Suprapubic skin (tissue), 4 donors: ENCODE results near the gene HNRNPK.

Source experiments
- CTCF ChIP-seq, 2 donors: fragments of 200-600 bp in 1 of 2; fragments of 450-650 bp in 1 of 2; sonication (generic) in 1 of 2; IDR thresholded peaks; one replicate each; pipeline ENCODE4 v1.5.1; 2016 to 2019; ENCODE audit warnings: antibody characterized with exemption in 2 of 2, mild to moderate bottlenecking in 1 of 2, moderate library complexity in 1 of 2
- EP300 ChIP-seq: sonication (generic); formaldehyde crosslinking; IDR thresholded peaks from one replicate; pipeline ENCODE4 v1.6.1; 2017; ENCODE audit warnings: antibody characterized with exemption
- POLR2A ChIP-seq, 2 donors: fragments of 450-650 bp; IDR thresholded peaks; one replicate each; pipeline ENCODE4 v1.6.1; 2017; ENCODE audit warnings: antibody characterized with exemption in 2 of 2, mild to moderate bottlenecking in 2 of 2, moderate library complexity in 2 of 2
- POLR2AphosphoS5 ChIP-seq, 3 donors: sonication (generic); formaldehyde crosslinking; IDR thresholded peaks; one replicate each; pipeline ENCODE4 v1.6.1; 2017; ENCODE audit warnings: antibody characterized with exemption in 3 of 3

GRCh38 chr9:83936523-83936922 is 43.5 kb downstream of the HNRNPK start:
- TF ChIP-seq CTCF (IDR thresholded peaks at IDR 0.05) (no peak), POLR2A (IDR thresholded peaks at IDR 0.05) (no peak), EP300 (no peak), POLR2AphosphoS5 (IDR thresholded peaks at IDR 0.05) (no peak)
